PC-9 (cell line): ENCODE measurements around the gene ARID2.

Source experiments
- EZH2 ChIP-seq: fragments of 200-600 bp; sonication (generic); IDR thresholded peaks from 2 replicates; pipeline ENCODE4 v1.8.0; 2017; ENCODE audit warnings: antibody characterized with exemption, low read depth
- TF ChIP-seq, protein P1 (sequence below): fragments of 200-600 bp; sonication (generic); conservative IDR thresholded peaks from 2 replicates; pipeline ENCODE4 v1.6.1; 2017; ENCODE audit warnings: mixed run types, antibody characterized with exemption, mild to moderate bottlenecking, moderate library complexity

DNA sequence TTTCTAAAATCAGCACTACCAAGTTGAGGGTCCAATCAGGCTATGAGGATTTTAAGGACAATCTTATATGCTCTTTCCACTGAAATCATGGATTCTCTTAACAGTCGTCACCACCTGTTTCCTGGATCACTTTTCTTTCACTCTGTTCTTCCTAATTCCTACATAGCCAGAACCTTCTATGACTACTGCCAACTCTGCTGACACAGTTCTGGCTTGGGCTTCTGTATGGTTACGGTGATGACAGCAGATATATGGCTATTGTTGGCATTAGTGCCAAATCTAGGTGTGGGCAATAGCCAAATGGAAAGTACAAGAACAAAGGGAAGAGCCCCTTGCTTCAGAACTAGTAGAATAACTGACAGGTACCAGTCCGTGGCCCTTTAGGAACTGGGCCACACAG lies 124.0 kb downstream of the ARID2 start:
- TF ChIP-seq, protein P1, sequence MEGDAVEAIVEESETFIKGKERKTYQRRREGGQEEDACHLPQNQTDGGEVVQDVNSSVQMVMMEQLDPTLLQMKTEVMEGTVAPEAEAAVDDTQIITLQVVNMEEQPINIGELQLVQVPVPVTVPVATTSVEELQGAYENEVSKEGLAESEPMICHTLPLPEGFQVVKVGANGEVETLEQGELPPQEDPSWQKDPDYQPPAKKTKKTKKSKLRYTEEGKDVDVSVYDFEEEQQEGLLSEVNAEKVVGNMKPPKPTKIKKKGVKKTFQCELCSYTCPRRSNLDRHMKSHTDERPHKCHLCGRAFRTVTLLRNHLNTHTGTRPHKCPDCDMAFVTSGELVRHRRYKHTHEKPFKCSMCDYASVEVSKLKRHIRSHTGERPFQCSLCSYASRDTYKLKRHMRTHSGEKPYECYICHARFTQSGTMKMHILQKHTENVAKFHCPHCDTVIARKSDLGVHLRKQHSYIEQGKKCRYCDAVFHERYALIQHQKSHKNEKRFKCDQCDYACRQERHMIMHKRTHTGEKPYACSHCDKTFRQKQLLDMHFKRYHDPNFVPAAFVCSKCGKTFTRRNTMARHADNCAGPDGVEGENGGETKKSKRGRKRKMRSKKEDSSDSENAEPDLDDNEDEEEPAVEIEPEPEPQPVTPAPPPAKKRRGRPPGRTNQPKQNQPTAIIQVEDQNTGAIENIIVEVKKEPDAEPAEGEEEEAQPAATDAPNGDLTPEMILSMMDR: no peak
- no peak for TF ChIP-seq EZH2
